Caco-2 (cell line): ENCODE data around the gene PSORS1C1. TPM values are rescaled to one million over a fixed set of nuclear protein-coding genes. Genes with fewer than 3 reads are reported as not detected.

Experiments
- BruUV-seq: library from RNA; stranded (reverse); fragments of 400-500 nt; replicated peaks from 2 replicates; lab custom pipeline; 2021; lab: Mats Ljungman, UMichigan
- CTCF ChIA-PET: fragments of 300-600 bp; sonication (Branson Sonifier 250); formaldehyde crosslinking; loops from one replicate; lab custom pipeline; 2022; ENCODE audit warnings: antibody characterized with exemption; lab: Charles Lee
- POLR2A ChIA-PET: fragments of 300-600 bp; sonication (Branson Sonifier 250); formaldehyde crosslinking; loops from one replicate; lab custom pipeline; 2022; ENCODE audit warnings: antibody characterized with exemption; lab: Charles Lee
- DNase-seq, 2 experiments: peaks; one replicate each; pipeline versions ENCODE4 v3.0.0 to v3.0.0-alpha.2; 2020 to 2022
- H3K27me3 ChIP-seq: replicated peaks from 2 replicates; pipeline ENCODE4 v1.6.0; 2011; ENCODE audit warnings: low read length; ENCODE audit not compliant: control insufficient read depth, insufficient read depth
- H3K36me3 ChIP-seq: 2 replicates; pipeline ENCODE4 v1.5.1; 2011; ENCODE audit warnings: low read length; ENCODE audit not compliant: control insufficient read depth, insufficient read depth
- H3K4me1 ChIP-seq: fragments of 250-450 bp; sonication (Bioruptor Pico); 2 replicates; pipeline ENCODE4 v1.5.1; 2020; ENCODE audit warnings: mild to moderate bottlenecking
- H3K4me3 ChIP-seq: 2 replicates; pipeline ENCODE4 v1.5.1; 2011; ENCODE audit warnings: low read depth, mild to moderate bottlenecking, control low read depth, low read length
- H3K9me3 ChIP-seq: fragments of 250-450 bp; sonication (Bioruptor Pico); 2 replicates; pipeline ENCODE4 v1.5.1; 2020; ENCODE audit warnings: mild to moderate bottlenecking, moderate library complexity
- H3K27ac Mint-ChIP-seq: one replicate; pipeline ENCODE4 v1.8.0; 2022; ENCODE audit warnings: mixed read lengths; ENCODE audit not compliant: unreplicated experiment
- H3K27me3 Mint-ChIP-seq: one replicate; pipeline ENCODE4 v1.8.0; 2022; ENCODE audit warnings: mixed read lengths; ENCODE audit not compliant: insufficient read depth, unreplicated experiment
- H3K36me3 Mint-ChIP-seq: one replicate; pipeline ENCODE4 v1.8.0; 2022; ENCODE audit warnings: mild to moderate bottlenecking, mixed read lengths; ENCODE audit not compliant: insufficient read depth, unreplicated experiment
- H3K4me1 Mint-ChIP-seq: one replicate; pipeline ENCODE4 v1.8.0; 2022; ENCODE audit warnings: low read depth, mixed read lengths; ENCODE audit not compliant: unreplicated experiment
- H3K4me3 Mint-ChIP-seq: one replicate; pipeline ENCODE4 v1.8.0; 2022; ENCODE audit warnings: mild to moderate bottlenecking, moderate library complexity, mixed read lengths; ENCODE audit not compliant: unreplicated experiment
- H3K9me3 Mint-ChIP-seq: one replicate; pipeline ENCODE4 v1.8.0; 2022; ENCODE audit warnings: mixed read lengths; ENCODE audit not compliant: unreplicated experiment
- intact Hi-C: fragments of 100-400 bp; cut with micrococcal nuclease; formaldehyde crosslinking; loops from one replicate; pipeline ENCODE4 v1.10.0; 2022; ENCODE audit not compliant: unreplicated experiment
- total RNA-seq: library from RNA; stranded (reverse); gene quantifications from 2 replicates; pipeline ENCODE4 v1.2.3, GENCODE V29; 2022
- TF ChIP-seq, protein P1 (sequence below), 2 experiments: fragments of 200-600 bp in 1 of 2; IDR thresholded peaks; 1 replicate in 1 of 2; 2 replicates in 1 of 2; pipeline versions ENCODE4 v1.5.1 to v1.8.0; 2011 to 2022; ENCODE audit warnings: antibody characterized with exemption in 1 of 2, control low read depth in 1 of 2, inconsistent platforms in 1 of 2, low read depth in 1 of 2, low read length in 1 of 2, mild to moderate bottlenecking in 1 of 2, moderate library complexity in 1 of 2; ENCODE audit not compliant: insufficient read depth in 1 of 2, severe bottlenecking in 1 of 2, unreplicated experiment in 1 of 2

The PSORS1C1 gene
- total RNA-seq, 1 experiment from 2014 or later = 0.75 TPM

DNA sequence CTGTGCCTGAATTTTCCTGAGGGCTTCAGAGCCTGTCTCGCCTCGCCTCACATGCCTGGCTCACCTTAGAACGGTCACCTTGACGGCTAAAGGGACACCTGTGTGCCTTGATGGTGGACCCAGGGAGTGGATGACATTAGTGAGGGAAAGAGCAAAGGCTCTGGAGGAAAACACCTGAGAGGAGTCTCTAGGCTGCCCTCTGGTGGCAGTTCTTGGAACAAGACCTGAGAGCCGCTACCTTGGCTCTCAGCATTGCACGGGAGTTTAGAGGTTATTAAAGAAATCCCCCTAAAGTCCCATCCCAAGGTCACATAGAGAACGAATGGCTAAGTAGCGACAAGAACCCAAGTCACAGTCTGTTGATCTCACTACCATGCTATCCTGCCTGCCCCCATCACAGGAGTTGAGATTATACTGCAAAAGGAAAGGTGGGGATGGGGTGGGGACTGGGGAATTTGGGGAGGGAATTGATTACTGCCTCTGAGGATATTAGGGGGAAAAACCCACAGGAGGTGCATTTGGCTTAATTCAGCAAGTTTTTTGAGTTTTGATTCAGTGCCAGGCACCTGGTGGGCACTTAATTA lies 13.6 kb downstream of the PSORS1C1 start:
- Histone ChIP-seq H3K36me3 (no peaks in the 10 kb centered on the region), H3K9me3 (no peaks in the 10 kb centered on the region), H3K4me1 (no peaks in the 10 kb centered on the region), H3K4me3 (no peak overlapping the region), H3K27me3 (no peaks in the 10 kb centered on the region)
- Mint-ChIP-seq H3K27ac (no peak overlapping the region), H3K36me3 (peaks cover 5% of the 10 kb centered on the region), H3K9me3 (no peaks in the 10 kb centered on the region), H3K27me3 (peaks cover 6% of the 10 kb centered on the region), H3K4me3 (no peak overlapping the region), H3K4me1 (peaks cover 17% of the 10 kb centered on the region)
- ChIA-PET POLR2A (no interaction called here), CTCF (interaction anchor here (0.6 to 1.8 kb wide), 5 partner anchors 11 to 68 kb away, joined by 3 to 12 read pairs (median 3); partner anchors contain the start of genes CCHCR1, PSORS1C2 and TCF19)
- peak; percentile 68 to 77 for DNase-seq
- no TSS peak for BruUV-seq
- TF ChIP-seq, protein P1, sequence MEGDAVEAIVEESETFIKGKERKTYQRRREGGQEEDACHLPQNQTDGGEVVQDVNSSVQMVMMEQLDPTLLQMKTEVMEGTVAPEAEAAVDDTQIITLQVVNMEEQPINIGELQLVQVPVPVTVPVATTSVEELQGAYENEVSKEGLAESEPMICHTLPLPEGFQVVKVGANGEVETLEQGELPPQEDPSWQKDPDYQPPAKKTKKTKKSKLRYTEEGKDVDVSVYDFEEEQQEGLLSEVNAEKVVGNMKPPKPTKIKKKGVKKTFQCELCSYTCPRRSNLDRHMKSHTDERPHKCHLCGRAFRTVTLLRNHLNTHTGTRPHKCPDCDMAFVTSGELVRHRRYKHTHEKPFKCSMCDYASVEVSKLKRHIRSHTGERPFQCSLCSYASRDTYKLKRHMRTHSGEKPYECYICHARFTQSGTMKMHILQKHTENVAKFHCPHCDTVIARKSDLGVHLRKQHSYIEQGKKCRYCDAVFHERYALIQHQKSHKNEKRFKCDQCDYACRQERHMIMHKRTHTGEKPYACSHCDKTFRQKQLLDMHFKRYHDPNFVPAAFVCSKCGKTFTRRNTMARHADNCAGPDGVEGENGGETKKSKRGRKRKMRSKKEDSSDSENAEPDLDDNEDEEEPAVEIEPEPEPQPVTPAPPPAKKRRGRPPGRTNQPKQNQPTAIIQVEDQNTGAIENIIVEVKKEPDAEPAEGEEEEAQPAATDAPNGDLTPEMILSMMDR (IDR thresholded peaks at IDR 0.05; ENCODE audit: insufficient read depth in 1 of 2, low read depth in 1 of 2, low read length in 1 of 2, severe bottlenecking in 1 of 2, unreplicated experiment in 1 of 2) = peak; percentile 75 to 89
- intact Hi-C loops = no loop called here

DNA sequence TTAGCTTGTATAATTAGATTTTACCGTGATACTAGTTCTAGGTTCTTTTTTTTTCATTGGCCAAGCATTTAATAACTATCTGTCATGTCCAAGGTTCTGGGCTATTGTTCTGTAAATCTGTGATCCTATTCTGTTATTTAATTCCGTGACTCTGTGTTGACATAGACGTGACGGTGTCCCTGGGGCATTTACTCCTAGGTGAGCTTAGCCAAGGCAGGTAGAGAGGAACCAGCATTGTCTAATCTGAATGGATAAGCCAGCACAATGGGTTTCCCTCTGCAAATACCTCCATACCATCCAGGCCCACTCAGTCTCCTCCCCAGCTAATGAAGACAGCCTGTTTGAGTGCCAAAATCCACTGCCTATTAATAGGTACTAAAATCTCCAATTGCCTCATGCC lies 14.5 kb downstream of the PSORS1C1 start:
- no peaks in the 10 kb centered on the region for H3K9me3 ChIP-seq
- H3K4me1 ChIP-seq = no peaks in the 10 kb centered on the region
- no peaks in the 10 kb centered on the region for H3K36me3 ChIP-seq
- Mint-ChIP-seq H3K4me1 (peaks cover 17% of the 10 kb centered on the region), H3K9me3 (no peaks in the 10 kb centered on the region), H3K4me3 (no peak overlapping the region), H3K27me3 (peaks cover 6% of the 10 kb centered on the region), H3K36me3 (peaks cover 5% of the 10 kb centered on the region), H3K27ac (no peak overlapping the region)
- ChIA-PET CTCF (interaction anchor here (0.6 to 1.8 kb wide), 7 partner anchors 10 to 67 kb away, joined by 3 to 12 read pairs (median 3); partner anchors contain the start of genes CCHCR1, PSORS1C2 and TCF19), POLR2A (no interaction called here)
- BruUV-seq = no TSS peak
- TF ChIP-seq, protein P1 (IDR thresholded peaks at IDR 0.05; ENCODE audit: insufficient read depth in 1 of 2, low read depth in 1 of 2, low read length in 1 of 2, severe bottlenecking in 1 of 2, unreplicated experiment in 1 of 2) = no peak
- H3K27me3 ChIP-seq = no peaks in the 10 kb centered on the region
- H3K4me3 ChIP-seq = no peak overlapping the region
- no peak for DNase-seq
- intact Hi-C loops = no loop called here

DNA sequence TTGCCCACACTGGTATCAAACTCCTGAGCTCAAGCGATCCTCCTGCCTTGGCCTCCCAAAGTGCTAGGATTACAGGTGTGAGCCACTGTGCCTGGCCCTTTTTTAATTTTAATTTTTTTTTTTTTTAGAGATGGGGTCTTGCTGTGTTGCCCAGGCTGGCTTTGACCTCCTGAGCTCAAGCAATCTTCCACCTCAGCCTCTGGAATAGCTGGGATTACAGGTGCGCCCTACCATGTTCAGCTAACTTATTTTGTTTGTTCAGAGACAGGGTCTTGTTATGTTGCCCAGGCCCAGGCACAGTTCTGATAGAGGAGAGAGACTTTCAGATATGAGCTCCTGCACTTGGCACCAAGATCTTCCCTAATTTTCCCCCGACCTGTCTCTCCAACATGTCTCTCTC lies 16.2 kb downstream of the PSORS1C1 start:
- Mint-ChIP-seq H3K27ac (no peak overlapping the region), H3K9me3 (no peaks in the 10 kb centered on the region), H3K4me1 (peaks cover 11% of the 10 kb centered on the region), H3K27me3 (peaks cover 6% of the 10 kb centered on the region), H3K4me3 (no peak overlapping the region), H3K36me3 (peaks cover 5% of the 10 kb centered on the region)
- ChIA-PET POLR2A (no interaction called here), CTCF (interaction anchor here (0.7 to 1.1 kb wide), 2 partner anchors 215 to 733 kb away, joined by 3 to 4 read pairs; no protein-coding TSS in a partner anchor)
- no peaks in the 10 kb centered on the region for H3K27me3 ChIP-seq
- no peaks in the 10 kb centered on the region for H3K4me1 ChIP-seq
- intact Hi-C loops = no loop called here
- no peak overlapping the region for H3K4me3 ChIP-seq
- H3K9me3 ChIP-seq = no peaks in the 10 kb centered on the region
- no peaks in the 10 kb centered on the region for H3K36me3 ChIP-seq
- TF ChIP-seq, protein P1 (IDR thresholded peaks at IDR 0.05; ENCODE audit: insufficient read depth in 1 of 2, low read depth in 1 of 2, low read length in 1 of 2, severe bottlenecking in 1 of 2, unreplicated experiment in 1 of 2) = no peak
- no peak for DNase-seq
- no TSS peak for BruUV-seq
